SK-N-SH (cell line): Measurements from ENCODE around the gene TMEM132E. TPM values are rescaled to one million over a fixed set of nuclear protein-coding genes. Genes with fewer than 3 reads are reported as not detected.

Experiments used
- CTCF ChIA-PET: fragments of 300-600, 350-600 bp; formaldehyde crosslinking; extraction: SDS; loops from one replicate; lab custom pipeline; 2021; lab: Yijun Ruan, JAX
- POLR2A ChIA-PET: fragments of 350-600 bp; sonication (Branson Sonifier 250); formaldehyde crosslinking; extraction: SDS; loops from one replicate; lab custom pipeline; 2020; ENCODE audit warnings: antibody characterized with exemption, inconsistent platforms; lab: Yijun Ruan, JAX
- DNase-seq: peaks from one replicate; pipeline ENCODE4 v3.0.0; 2012
- H2AFZ ChIP-seq: fragments of 200-600 bp; sonication (generic); 2 replicates; pipeline ENCODE4 v1.8.1; 2016; ENCODE audit warnings: antibody characterized with exemption, mild to moderate bottlenecking, low read depth
- H3F3A ChIP-seq: fragments of 200-600 bp; sonication (generic); replicated peaks from 2 replicates; pipeline ENCODE3; 2016; ENCODE audit warnings: antibody characterized with exemption, mild to moderate bottlenecking; ENCODE audit not compliant: insufficient read depth
- H3K27ac ChIP-seq, 2 experiments: fragments of 200-500 bp in 1 of 2; fragments of 200-600 bp in 1 of 2; sonication (Bioruptor generic) in 1 of 2; sonication (generic), shearing (Covaris generic) in 1 of 2; 2 replicates each; pipeline versions ENCODE4 v1.5.1 to v1.6.1; 2014 to 2016; ENCODE audit warnings: low read depth in 2 of 2, inconsistent platforms in 1 of 2, low read length in 1 of 2, mild to moderate bottlenecking in 1 of 2, mixed read lengths in 1 of 2
- H3K27me3 ChIP-seq: fragments of 200-600 bp; sonication (generic), shearing (Covaris generic); 2 replicates; pipeline ENCODE4 v1.6.1; 2016; ENCODE audit warnings: mixed run types; ENCODE audit not compliant: insufficient read depth
- H3K36me3 ChIP-seq, 2 experiments: fragments of 200-500 bp in 1 of 2; fragments of 200-600 bp in 1 of 2; sonication (Bioruptor generic) in 1 of 2; sonication (generic) in 1 of 2; replicated peaks in 1 of 2; 2 replicates each; pipeline versions ENCODE3 to v1.5.1; 2014 to 2016; ENCODE audit warnings: low read length in 1 of 2, mild to moderate bottlenecking in 1 of 2; ENCODE audit not compliant: insufficient read depth in 2 of 2, control insufficient read depth in 1 of 2
- H3K4me1 ChIP-seq, 2 experiments: fragments of 200-500 bp in 1 of 2; fragments of 200-600 bp in 1 of 2; sonication (Bioruptor generic) in 1 of 2; sonication (generic), shearing (Covaris generic) in 1 of 2; 2 replicates each; pipeline versions ENCODE4 v1.5.1 to v1.6.1; 2014 to 2016; ENCODE audit warnings: low read depth in 1 of 2, low read length in 1 of 2, mixed run types in 1 of 2; ENCODE audit not compliant: insufficient read depth in 2 of 2, control insufficient read depth in 1 of 2
- H3K4me2 ChIP-seq: fragments of 200-600 bp; sonication (generic), shearing (Covaris generic); 2 replicates; pipeline ENCODE4 v1.6.1; 2017; ENCODE audit warnings: mixed run types
- H3K4me3 ChIP-seq, 2 experiments: fragments of 200-500 bp in 1 of 2; fragments of 200-600 bp in 1 of 2; sonication (Bioruptor generic) in 1 of 2; sonication (generic), shearing (Covaris generic) in 1 of 2; 2 replicates each; pipeline versions ENCODE4 v1.5.1 to v1.8.1; 2014 to 2016; ENCODE audit warnings: low read depth in 2 of 2, inconsistent platforms in 1 of 2, low read length in 1 of 2, mild to moderate bottlenecking in 1 of 2, mixed read lengths in 1 of 2, moderate library complexity in 1 of 2
- H3K79me2 ChIP-seq: fragments of 200-600 bp; sonication (generic); 2 replicates; pipeline ENCODE4 v1.8.1; 2017; ENCODE audit warnings: mild to moderate bottlenecking; ENCODE audit not compliant: insufficient read depth
- H3K9ac ChIP-seq: fragments of 200-600 bp; sonication (generic); 2 replicates; pipeline ENCODE4 v1.6.1; 2017; ENCODE audit warnings: mixed run types
- H3K9me2 ChIP-seq: fragments of 200-600 bp; sonication (generic); 2 replicates; pipeline ENCODE4 v1.6.1; 2017; ENCODE audit warnings: mixed run types
- H3K9me3 ChIP-seq: fragments of 200-600 bp; sonication (generic); 2 replicates; pipeline ENCODE4 v1.6.1; 2017; ENCODE audit warnings: mixed run types, mild to moderate bottlenecking, moderate library complexity
- H4K20me1 ChIP-seq: fragments of 200-600 bp; sonication (generic); 2 replicates; pipeline ENCODE4 v1.6.1; 2017; ENCODE audit warnings: mild to moderate bottlenecking, mixed run types; ENCODE audit not compliant: insufficient read depth
- EP300 ChIP-seq, 2 experiments: IDR thresholded peaks; 2 replicates each; pipeline versions ENCODE4 v1.4.0 to v1.6.1; 2012; ENCODE audit warnings: borderline replicate concordance in 1 of 2, low read depth in 1 of 2, low read length in 1 of 2
- GABPA ChIP-seq: IDR thresholded peaks from 2 replicates; pipeline ENCODE4 v1.4.0; 2012; ENCODE audit warnings: low read depth, mild to moderate bottlenecking
- MXI1 ChIP-seq: IDR thresholded peaks from 2 replicates; pipeline ENCODE4 v1.6.1; 2012; ENCODE audit warnings: mild to moderate bottlenecking, low read depth, low read length, improper control_type of control experiment
- NFIC ChIP-seq: IDR thresholded peaks from 2 replicates; pipeline ENCODE4 v1.4.0; 2012; ENCODE audit warnings: borderline replicate concordance
- RXRA ChIP-seq: IDR thresholded peaks from 2 replicates; pipeline ENCODE4 v1.4.0; 2012; ENCODE audit warnings: low read depth, mild to moderate bottlenecking, borderline replicate concordance
- SMC3 ChIP-seq: IDR thresholded peaks from 2 replicates; pipeline ENCODE4 v1.6.1; 2012; ENCODE audit warnings: low read depth, low read length, improper control_type of control experiment
- TEAD4 ChIP-seq: IDR thresholded peaks from 2 replicates; pipeline ENCODE4 v1.4.0; 2012; ENCODE audit warnings: mild to moderate bottlenecking, borderline replicate concordance; ENCODE audit not compliant: insufficient read depth
- YY1 ChIP-seq: IDR thresholded peaks from 2 replicates; pipeline ENCODE4 v1.4.0; 2012; ENCODE audit warnings: low read depth, mild to moderate bottlenecking
- WGBS: methylation state at CpG from one replicate; pipeline ENCODE4 v1.1.6; 2017; ENCODE audit warnings: low lambda C conversion rate; 5-methylcytosine and 5-hydroxymethylcytosine counted together
- polyA plus RNA-seq, 3 experiments: library from polyadenylated mRNA; depleted of rRNA; stranded (reverse); fragments of >200 nt; gene quantifications; 2 replicates each; pipeline ENCODE4 v1.2.3, GENCODE V29; 2012
- TF ChIP-seq, protein P1 (sequence below): IDR thresholded peaks from 2 replicates; pipeline ENCODE4 v1.6.1; 2012; ENCODE audit warnings: mild to moderate bottlenecking, low read depth, low read length, moderate library complexity

TMEM132E gene
- polyA plus RNA-seq, 1 of the 3 experiments (the other 2 are of a cell fraction) = not detected

GRCh38 chr17:34682305-34682704 lies 102.9 kb downstream of the TMEM132E start:
- H3K36me3 ChIP-seq = no peaks in the 10 kb centered on the region
- no peak overlapping the region for H2AFZ ChIP-seq
- H3K4me1 ChIP-seq = no peaks in the 10 kb centered on the region
- no peak for TF ChIP-seq YY1
- TF ChIP-seq, protein P1, sequence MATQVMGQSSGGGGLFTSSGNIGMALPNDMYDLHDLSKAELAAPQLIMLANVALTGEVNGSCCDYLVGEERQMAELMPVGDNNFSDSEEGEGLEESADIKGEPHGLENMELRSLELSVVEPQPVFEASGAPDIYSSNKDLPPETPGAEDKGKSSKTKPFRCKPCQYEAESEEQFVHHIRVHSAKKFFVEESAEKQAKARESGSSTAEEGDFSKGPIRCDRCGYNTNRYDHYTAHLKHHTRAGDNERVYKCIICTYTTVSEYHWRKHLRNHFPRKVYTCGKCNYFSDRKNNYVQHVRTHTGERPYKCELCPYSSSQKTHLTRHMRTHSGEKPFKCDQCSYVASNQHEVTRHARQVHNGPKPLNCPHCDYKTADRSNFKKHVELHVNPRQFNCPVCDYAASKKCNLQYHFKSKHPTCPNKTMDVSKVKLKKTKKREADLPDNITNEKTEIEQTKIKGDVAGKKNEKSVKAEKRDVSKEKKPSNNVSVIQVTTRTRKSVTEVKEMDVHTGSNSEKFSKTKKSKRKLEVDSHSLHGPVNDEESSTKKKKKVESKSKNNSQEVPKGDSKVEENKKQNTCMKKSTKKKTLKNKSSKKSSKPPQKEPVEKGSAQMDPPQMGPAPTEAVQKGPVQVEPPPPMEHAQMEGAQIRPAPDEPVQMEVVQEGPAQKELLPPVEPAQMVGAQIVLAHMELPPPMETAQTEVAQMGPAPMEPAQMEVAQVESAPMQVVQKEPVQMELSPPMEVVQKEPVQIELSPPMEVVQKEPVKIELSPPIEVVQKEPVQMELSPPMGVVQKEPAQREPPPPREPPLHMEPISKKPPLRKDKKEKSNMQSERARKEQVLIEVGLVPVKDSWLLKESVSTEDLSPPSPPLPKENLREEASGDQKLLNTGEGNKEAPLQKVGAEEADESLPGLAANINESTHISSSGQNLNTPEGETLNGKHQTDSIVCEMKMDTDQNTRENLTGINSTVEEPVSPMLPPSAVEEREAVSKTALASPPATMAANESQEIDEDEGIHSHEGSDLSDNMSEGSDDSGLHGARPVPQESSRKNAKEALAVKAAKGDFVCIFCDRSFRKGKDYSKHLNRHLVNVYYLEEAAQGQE = no peak
- TF ChIP-seq NFIC = no peak
- TF ChIP-seq MXI1 = no peak
- no peak for TF ChIP-seq RXRA
- no peak for TF ChIP-seq SMC3
- no peak for TF ChIP-seq GABPA
- no peak for TF ChIP-seq EP300 (IDR thresholded peaks at IDR 0.05; ENCODE audit: borderline replicate concordance in 1 of 2, low read depth in 1 of 2, low read length in 1 of 2)
- H3K4me3 ChIP-seq = no peak overlapping the region
- no peaks in the 10 kb centered on the region for H3K9me2 ChIP-seq
- ChIA-PET CTCF (interaction anchor here (1.4 kb wide), 1 partner anchor 14 kb away, joined by 5 read pairs; no protein-coding TSS in a partner anchor), POLR2A (no interaction called here)
- H3K4me2 ChIP-seq = no peak overlapping the region
- no peaks in the 10 kb centered on the region for H3F3A ChIP-seq
- no peak overlapping the region for H3K27ac ChIP-seq
- H4K20me1 ChIP-seq = no peaks in the 10 kb centered on the region
- H3K79me2 ChIP-seq = no peaks in the 10 kb centered on the region
- no peaks in the 10 kb centered on the region for H3K27me3 ChIP-seq
- H3K9me3 ChIP-seq = no peaks in the 10 kb centered on the region
- H3K9ac ChIP-seq = no peak overlapping the region
- 8% methylated on average over 6 of the region's 6 CpGs for WGBS
- DNase-seq = no peak

- Histone ChIP-seq H3F3A (no peaks in the 10 kb centered on the region), H3K79me2 (no peaks in the 10 kb centered on the region), H3K4me3 (no peak overlapping the region), H3K4me2 (no peak overlapping the region), H3K9me2 (no peaks in the 10 kb centered on the region), H4K20me1 (no peaks in the 10 kb centered on the region), H3K9me3 (no peaks in the 10 kb centered on the region), H3K36me3 (no peaks in the 10 kb centered on the region), H3K4me1 (no peaks in the 10 kb centered on the region)
- no peak for DNase-seq
- WGBS = 24% methylated on average over 2 of the region's 2 CpGs
- POLR2A ChIA-PET = no interaction called here
- TF ChIP-seq TEAD4 (no peak), YY1 (no peak)
- TF ChIP-seq, all 33 proteins: peak for 0
- no peak overlapping the region for H3K27ac ChIP-seq
- H3K9ac ChIP-seq = no peak overlapping the region
- no peaks in the 10 kb centered on the region for H3K27me3 ChIP-seq
- CTCF ChIA-PET = interaction anchor here (1.6 kb wide), 1 partner anchor 19 kb away, joined by 3 read pairs; no protein-coding TSS in a partner anchor
- H2AFZ ChIP-seq = no peak overlapping the region
Observed at GRCh38 chr17:34683390-34683789, 104.0 kb downstream of the TMEM132E start.

Other genes with a start within 250 kb of the TMEM132E start
- gene CCL13, start 223.1 kb upstream of the TMEM132E start, polyA plus RNA-seq (2012; rRNA removed) = not detected in 2 replicates
- not detected in 2 replicates for gene CCL1, start 216.3 kb upstream of the TMEM132E start, polyA plus RNA-seq (2012; rRNA removed)